Measurements from ENCODE around the gene LDHAL6A.
A peak's percentile ranks its signal among the peaks of the same experiment; 100 is the strongest.
"Not testable (repeated sequence)": the region's sequence is repeated elsewhere in the genome, so short reads cannot be mapped to it uniquely, and the experiment has no call there.

Gene LDHAL6A

GRCh38 chr11:18455686-18456372, at the start of gene LDHAL6A:
Gene LDHAL6A (plus strand): TSS chr11:18455856. CDS start chr11:18456681, 825 bp downstream.
- no peak for DNase-seq (ENCODE audit: low read depth)

- not testable (repeated sequence) for DNase-seq (ENCODE audit: low read depth)
Observed at GRCh38 chr11:18407400-18407799, 48.3 kb upstream of the LDHAL6A start.

DNA sequence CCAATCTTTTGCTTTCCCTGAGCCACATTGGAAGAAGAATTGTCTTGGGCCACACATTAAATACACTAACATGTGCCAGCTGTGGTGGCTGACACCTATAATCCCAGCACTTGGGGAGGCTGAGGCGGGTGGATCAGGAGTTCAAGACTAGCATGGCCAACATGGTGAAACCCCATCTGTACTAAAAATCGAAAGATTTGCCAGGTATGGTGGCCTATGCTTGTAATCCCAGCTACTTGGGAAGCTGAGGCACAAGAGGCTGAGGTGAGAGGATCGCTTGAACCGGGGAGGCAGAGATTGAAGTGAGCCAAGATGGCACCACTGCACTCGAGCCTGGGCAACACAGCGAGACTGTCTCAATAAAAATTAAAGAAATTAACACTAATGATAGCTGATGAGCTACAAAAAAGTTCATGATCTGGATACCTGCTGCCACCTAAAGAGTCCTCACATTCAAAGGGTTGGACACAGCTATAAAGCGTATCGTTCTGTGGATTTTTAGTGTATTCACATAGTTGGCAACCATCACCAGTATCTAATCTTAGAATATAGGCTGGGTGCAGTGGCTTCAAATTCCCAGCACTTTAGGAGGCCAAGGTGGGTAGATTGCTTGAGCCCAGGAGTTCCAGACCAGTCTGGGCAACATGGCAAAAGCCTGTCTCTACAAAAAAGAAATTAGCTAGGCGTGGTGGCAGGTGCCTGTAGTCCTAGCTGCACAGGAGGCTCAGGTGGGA, 46.9 kb upstream of the LDHAL6A start:
- no peak for DNase-seq (ENCODE audit: low read depth)

- DNase-seq (ENCODE audit: low read depth): no peak
Observed at GRCh38 chr11:18416459-18416858, 39.2 kb upstream of the LDHAL6A start.

- DNase-seq (ENCODE audit: low read depth): no peak
Observed at GRCh38 chr11:18419040-18419439, 36.6 kb upstream of the LDHAL6A start.

GRCh38 chr11:18420067-18420466, 35.6 kb upstream of the LDHAL6A start:
- no peak for DNase-seq (ENCODE audit: low read depth)

GRCh38 chr11:18427240-18427639, 28.4 kb upstream of the LDHAL6A start:
- DNase-seq (ENCODE audit: low read depth): no peak

DNA sequence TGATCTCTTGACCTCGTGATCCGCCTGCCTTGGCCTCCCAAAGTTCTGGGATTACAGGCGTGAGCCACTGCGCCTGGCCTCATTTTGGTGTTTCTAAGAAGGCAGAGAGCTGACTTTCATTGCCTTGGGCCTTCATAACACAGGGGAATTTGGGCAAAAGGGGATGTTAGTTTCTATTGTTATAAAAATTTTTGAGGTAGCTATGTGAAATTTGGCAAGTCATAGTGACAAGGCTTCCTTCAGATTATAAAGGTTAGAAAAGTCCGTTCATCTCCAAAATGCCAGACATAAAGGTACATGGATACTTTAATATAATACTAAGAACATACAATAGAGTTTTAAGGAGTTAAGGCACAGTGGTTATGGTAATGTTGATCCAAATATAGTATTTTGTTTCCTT, 26.3 kb upstream of the LDHAL6A start:
- DNase-seq (ENCODE audit: low read depth): no peak

DNA sequence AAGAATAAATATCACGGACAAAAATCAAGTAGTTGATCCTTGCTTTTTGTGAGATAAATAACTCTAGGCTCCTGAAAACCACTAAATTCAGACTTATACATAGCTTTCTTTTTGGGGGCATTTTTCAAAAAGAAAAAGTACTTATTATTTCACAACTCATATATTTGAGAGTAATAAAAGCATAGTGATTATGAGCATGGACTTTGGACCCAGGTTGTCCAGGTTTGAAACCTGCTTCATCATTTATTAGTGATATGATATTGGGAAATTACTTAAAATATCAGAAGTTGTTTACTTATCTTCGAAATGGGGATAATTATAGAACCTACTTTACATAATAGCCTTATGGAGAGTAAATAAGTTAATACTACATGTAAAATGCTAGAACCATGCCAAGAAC, 17.0 kb upstream of the LDHAL6A start:
- DNase-seq (ENCODE audit: low read depth): no peak

GRCh38 chr11:18449251-18449650, 6.4 kb upstream of the LDHAL6A start:
- DNase-seq (ENCODE audit: low read depth): no peak

- DNase-seq (ENCODE audit: low read depth): peak; percentile 19
Observed at GRCh38 chr11:18452927-18453326, 2.7 kb upstream of the LDHAL6A start.

- peak; percentile 11 for DNase-seq (ENCODE audit: low read depth)
Observed at GRCh38 chr11:18457450-18457849, 1.8 kb downstream of the LDHAL6A start.

GRCh38 chr11:18459634-18460033, 4.0 kb downstream of the LDHAL6A start:
- DNase-seq (ENCODE audit: low read depth): no peak

DNA sequence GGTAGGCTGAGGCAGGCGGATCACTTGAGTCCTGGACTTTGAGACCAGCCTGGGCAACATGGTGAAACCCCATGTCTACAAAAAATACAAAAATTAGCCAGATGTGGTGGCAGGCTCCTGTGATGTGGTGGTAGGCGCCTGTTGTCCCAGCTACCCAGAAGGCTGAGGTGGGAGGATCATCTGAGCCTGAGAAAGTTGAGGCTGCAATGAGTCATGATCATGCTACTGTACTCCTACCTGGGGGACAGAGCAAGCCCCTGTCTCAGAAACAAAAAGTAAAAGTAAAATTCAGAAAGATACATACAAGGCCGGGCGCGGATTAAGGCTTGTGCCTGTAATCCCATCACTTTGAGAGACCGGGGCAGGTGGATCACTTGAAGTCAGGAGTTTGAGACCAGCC, 6.3 kb downstream of the LDHAL6A start:
- DNase-seq (ENCODE audit: low read depth): no peak

DNA sequence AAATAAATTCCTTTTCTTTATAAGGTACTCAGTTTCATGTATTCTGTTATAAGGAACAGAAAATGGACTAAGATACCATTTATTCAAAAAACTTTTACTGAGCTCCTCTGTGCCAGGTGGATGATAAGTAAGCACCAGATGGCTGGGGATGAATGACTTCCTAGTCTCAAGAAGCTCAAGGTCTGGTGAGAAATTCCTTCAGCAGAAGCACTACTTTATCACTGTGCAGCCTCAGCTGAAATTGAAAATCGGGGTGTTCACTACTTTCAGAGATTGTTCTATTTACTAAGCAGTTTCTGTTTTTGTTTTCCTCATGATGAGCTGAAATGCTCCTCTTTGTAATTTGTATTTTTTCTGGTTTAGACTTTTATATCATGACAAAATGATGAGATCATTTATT, 7.8 kb downstream of the LDHAL6A start:
- no peak for DNase-seq (ENCODE audit: low read depth)

- DNase-seq (ENCODE audit: low read depth): no peak
Observed at GRCh38 chr11:18466402-18466801, 10.7 kb downstream of the LDHAL6A start.

DNA sequence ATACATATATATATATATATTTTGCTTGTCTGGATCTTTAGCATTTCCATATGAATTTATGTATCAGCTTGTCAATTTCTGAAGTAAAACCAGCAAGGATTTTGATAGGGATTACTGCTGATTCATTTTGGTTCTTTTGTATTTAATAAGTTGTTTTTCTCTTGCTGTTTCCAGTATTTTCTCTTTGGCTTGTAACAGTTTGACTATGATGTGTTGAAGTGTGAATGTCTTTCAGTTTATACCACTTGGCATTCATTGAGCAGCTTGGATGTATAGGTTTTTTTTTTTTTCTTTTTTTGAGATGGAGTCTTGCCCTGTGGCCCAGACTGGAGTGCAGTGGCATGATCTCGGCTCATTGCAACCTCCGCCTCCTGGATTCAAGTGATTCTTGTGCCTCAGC, 12.4 kb downstream of the LDHAL6A start:
- no peak for DNase-seq (ENCODE audit: low read depth)

GRCh38 chr11:18468961-18469360, 13.3 kb downstream of the LDHAL6A start:
- no peak for DNase-seq (ENCODE audit: low read depth)

GRCh38 chr11:18471995-18472394, 16.3 kb downstream of the LDHAL6A start:
- DNase-seq (ENCODE audit: low read depth): no peak

DNA sequence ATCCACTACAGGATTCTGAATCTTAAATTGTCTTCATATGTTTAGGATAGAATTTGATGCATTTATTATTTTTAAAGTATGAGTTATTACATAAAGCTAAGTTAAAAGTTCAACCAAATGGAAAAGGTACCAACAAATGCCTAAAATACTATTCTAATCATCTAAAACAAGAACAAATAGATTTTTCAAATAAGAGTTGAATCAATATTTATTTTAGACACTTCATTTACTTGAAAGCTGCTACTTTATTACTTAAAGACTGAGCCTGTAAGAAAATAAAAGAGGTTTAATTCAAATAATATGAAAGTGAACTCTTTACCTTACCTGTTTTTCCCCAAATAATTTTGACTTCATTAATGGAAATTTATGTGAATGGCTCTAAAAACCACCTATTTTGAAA, 16.9 kb downstream of the LDHAL6A start:
- DNase-seq (ENCODE audit: low read depth): no peak

DNA sequence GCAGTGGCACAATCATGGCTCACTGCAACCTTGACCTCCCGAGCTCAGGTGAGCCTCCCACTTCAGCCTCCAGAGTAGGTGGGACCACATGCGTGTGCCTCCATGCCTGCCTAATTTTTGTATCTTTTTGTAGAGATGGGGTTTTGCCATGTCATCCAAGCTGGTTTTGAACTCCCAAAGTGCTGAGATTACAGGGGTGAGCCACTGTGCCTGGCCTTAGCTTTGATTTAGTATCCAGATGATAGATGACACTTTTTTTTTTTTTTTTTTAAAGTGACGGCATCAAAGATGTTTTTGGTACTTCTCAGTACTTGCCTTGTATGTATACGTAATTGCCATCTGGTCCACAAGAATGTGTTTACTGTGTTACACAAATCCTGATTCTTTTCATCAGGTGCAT, 23.4 kb downstream of the LDHAL6A start:
- no peak for DNase-seq (ENCODE audit: low read depth)

DNA sequence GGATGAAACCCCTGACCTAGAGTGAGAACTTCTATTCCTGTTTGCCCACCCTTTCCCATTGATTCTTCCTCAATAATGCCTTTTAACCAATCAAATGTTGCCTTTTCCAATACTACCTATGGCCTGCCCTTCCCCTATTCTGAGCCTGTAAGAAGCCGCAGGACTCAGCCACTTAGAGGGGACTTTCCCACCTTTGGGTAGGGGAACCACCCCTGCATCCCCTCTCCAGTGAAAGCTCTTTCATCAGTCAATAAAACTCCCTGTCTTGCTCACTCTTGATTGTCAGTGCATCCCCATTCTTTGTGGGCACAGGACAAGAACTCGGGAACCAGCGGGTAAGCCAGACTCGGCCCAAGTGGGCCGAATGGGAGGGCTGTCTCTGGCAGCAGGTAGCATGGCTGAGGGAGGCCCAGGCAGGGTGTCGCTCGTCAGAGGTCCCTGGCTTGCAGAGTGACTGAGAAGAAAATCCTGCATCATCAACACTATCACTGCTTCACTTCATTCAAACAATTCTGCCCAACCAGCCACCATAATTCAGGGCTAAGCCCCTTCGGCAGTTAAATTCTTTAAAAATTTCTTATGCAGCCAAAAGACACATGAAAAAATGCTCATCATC, 30.4 kb downstream of the LDHAL6A start:
- no peak for DNase-seq (ENCODE audit: low read depth)

GRCh38 chr11:18490319-18490718, 34.7 kb downstream of the LDHAL6A start:
- DNase-seq (ENCODE audit: low read depth): no peak
